ENCODE results near the gene WSB2.

WSB2 gene

GRCh38 chr12:118102609-118103008 lies 41.6 kb upstream of the WSB2 start:
- no peak for TF ChIP-seq CTCF (IDR thresholded peaks at IDR 0.05; ENCODE audit: insufficient read depth, missing control alignments)
- FAIRE-seq (no peak), DNase-seq (ENCODE audit: insufficient read length, low spot score) (no peak)

- FAIRE-seq (no peak), DNase-seq (ENCODE audit: insufficient read length, low spot score) (no peak)
- TF ChIP-seq CTCF (IDR thresholded peaks at IDR 0.05; ENCODE audit: insufficient read depth, missing control alignments), result no peak
Measured at GRCh38 chr12:118102070-118102469, 41.1 kb upstream of the WSB2 start.

- DNase-seq (ENCODE audit: insufficient read length, low spot score) (no peak), FAIRE-seq (no peak)
- TF ChIP-seq CTCF (IDR thresholded peaks at IDR 0.05; ENCODE audit: insufficient read depth, missing control alignments), result no peak
Measured at GRCh38 chr12:118101051-118101450, 40.1 kb upstream of the WSB2 start.

- TF ChIP-seq CTCF (IDR thresholded peaks at IDR 0.05; ENCODE audit: insufficient read depth, missing control alignments), result no peak
- no peak for FAIRE-seq
- no peak for DNase-seq (ENCODE audit: insufficient read length, low spot score)
Measured at GRCh38 chr12:118098911-118099671, 38.1 kb upstream of the WSB2 start.

GRCh38 chr12:118098401-118098800 lies 37.4 kb upstream of the WSB2 start:
- FAIRE-seq, result no peak
- no peak for TF ChIP-seq CTCF (IDR thresholded peaks at IDR 0.05; ENCODE audit: insufficient read depth, missing control alignments)
- no peak for DNase-seq (ENCODE audit: insufficient read length, low spot score)

- TF ChIP-seq CTCF (IDR thresholded peaks at IDR 0.05; ENCODE audit: insufficient read depth, missing control alignments), result no peak
- DNase-seq (ENCODE audit: insufficient read length, low spot score) (no peak), FAIRE-seq (no peak)
Measured at GRCh38 chr12:118094039-118094438, 33.1 kb upstream of the WSB2 start.

- FAIRE-seq (no peak), DNase-seq (ENCODE audit: insufficient read length, low spot score) (no peak)
- no peak for TF ChIP-seq CTCF (IDR thresholded peaks at IDR 0.05; ENCODE audit: insufficient read depth, missing control alignments)
Measured at GRCh38 chr12:118089782-118090181, 28.8 kb upstream of the WSB2 start.
